CD4-positive, alpha-beta T cell treated with Interferon alpha-2 for 1 hour (primary cell): ENCODE data around the gene SBF2.
"Not testable (repeated sequence)": the region's sequence is repeated elsewhere in the genome, so short reads cannot be mapped to it uniquely, and the experiment has no call there.

ENCODE experiments used
- DNase-seq, 2 donors: peaks; one replicate each; pipeline ENCODE4 v3.0.0-alpha.2; 2020 to 2022

SBF2 gene

GRCh38 chr11:10261821-10262220 lies 32.2 kb downstream of the SBF2 start:
- DNase-seq, result no peak

DNA sequence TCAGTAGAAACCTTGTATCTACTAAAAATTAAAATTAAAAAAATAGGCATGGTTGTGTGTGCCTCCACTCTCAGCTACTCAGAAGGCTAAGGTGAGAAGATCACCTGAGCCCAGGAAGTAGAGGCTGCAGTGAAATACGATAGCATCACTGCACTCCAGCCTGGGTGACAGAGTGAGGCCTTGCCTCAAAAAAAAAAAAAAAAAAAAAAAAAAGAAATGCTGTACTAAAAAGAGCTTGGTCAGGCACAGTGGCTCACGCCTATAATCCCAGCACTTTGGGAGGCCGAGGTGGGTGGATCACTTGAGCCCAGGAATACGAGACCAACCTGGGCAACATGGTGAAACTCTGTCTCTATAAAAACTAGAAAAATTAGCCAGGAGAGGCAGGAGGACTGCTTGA lies 36.5 kb downstream of the SBF2 start:
- DNase-seq, result no peak

GRCh38 chr11:10255388-10256125 lies 38.5 kb downstream of the SBF2 start:
- no peak for DNase-seq

DNA sequence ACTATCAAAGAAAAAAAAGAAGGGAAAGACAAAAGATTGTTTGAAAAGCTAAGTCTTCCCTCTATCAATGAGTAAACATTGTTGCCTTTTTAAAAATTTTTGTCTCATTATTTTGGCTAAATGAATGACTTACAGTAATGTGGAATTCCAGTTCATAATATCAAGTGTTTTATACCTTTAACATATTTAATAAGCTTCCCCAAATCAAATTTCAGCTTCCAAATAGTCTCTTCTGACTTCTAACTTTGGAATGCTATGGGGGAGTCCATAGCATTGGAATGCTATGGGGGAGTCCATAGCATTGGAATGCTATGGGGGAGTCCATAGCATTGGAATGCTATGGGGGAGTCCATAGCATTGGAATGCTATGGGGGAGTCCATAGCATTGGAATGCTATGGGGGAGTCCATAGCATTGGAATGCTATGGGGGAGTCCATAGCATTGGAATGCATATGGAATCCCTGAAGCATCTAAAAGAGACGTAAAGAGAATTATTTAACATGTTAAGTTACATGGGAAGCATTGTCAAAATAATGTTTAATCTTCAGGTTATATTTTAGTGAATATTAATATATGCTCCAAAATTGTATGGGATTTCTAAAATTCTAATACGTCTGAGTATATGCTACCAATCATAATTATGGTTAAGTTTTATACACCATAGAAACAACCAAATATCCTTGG lies 44.4 kb downstream of the SBF2 start:
- not testable (repeated sequence) for DNase-seq

GRCh38 chr11:10247011-10247410 lies 47.0 kb downstream of the SBF2 start:
- no peak for DNase-seq

GRCh38 chr11:10243896-10244575 lies 50.0 kb downstream of the SBF2 start:
- no peak for DNase-seq

DNA sequence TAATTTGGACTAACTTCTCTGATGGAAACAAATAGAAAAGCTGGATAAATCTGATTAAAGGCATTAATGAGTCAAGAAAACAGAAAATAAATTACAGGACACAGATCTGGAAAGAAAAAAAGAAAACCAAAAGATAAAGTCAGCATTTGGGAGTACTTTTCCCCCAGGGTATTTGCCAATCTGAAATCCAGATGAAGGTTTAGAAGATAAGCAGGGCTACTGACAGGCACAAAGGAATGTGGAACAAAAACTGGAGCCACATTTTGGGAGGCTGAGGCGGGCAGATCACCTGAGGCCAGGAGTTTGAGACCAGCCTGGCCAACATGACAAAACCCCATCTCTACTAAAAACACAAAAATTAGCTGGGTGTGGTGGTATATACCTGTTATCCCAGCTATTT lies 57.2 kb downstream of the SBF2 start:
- no peak for DNase-seq

DNA sequence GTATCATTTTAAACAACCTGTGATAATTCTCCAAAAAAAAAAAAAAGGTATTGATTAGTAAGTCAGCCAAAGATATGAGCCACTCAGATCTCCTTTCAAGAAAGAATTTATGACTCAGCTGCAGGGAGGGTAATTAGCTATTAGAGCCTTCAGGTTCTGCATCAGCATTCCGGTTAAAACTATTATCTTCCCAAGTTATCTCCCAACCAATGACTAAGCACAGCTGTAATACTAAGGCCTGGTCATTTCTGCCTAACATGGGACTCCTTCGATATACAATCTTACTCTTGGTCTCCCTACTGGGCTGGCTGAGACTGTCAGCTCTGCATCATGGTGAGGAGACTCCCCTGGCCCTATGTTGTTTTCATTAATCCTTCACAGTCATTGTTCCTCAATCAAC lies 60.4 kb downstream of the SBF2 start:
- DNase-seq, result no peak

- no peak for DNase-seq
Measured at GRCh38 chr11:10232756-10233155, 61.3 kb downstream of the SBF2 start.

- not testable (repeated sequence) for DNase-seq
Measured at GRCh38 chr11:10231803-10232202, 62.2 kb downstream of the SBF2 start.

DNA sequence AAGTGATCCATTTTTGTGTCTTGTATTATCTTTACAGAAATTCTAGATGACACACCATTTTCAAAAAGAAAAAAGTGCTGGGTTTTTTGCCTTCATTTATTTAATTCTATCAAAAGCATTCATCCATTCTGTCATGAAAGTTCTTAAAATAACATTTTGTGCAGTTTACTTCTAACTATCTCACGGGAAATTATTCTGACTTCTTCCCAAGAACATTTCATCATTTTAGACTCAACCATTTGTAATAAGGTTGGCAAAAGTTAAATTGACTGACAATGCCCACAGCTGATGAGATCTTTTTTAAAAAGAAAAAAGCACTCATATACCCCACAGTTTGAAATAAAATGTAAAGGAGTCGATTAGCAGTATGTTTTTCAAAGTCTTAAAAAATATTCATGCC lies 68.5 kb downstream of the SBF2 start:
- no peak for DNase-seq

GRCh38 chr11:10222399-10222798 lies 71.6 kb downstream of the SBF2 start:
- DNase-seq, result no peak

DNA sequence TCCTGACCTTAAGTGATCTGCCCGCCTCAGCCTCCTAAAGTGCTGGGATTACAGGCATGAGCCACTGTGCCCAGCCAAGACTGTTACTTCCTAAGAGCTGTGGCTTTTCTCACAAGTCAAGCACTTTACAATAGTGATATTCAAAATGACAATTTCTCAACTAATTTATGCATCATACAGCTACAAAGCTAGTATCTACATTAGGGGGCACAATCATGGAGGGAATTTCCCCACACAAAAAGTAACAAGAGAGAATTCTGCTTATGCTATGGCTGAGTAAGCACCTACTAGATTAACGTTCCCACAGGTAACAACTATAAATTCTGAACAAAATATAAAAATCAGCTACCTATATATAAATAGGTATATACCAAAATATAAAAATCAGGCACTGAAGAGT lies 72.7 kb downstream of the SBF2 start:
- DNase-seq, result no peak

DNA sequence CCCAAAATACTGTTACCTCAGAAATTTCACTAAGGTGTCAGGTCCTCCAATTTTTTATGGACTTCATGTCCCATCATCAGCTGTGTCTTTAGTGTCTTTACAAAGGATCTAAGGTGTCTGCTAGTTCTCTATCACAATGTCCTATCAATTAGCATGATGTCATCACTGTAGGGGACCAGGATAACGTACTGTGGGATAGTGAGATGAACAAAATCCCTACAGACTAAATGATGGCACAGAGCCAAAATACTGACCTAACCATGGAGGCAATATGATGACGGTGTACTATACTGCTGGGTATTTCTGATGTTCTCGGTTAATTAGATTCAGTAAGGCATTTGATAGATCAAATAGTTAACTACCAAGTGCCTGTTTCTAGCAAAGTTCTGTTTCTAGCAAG lies 82.5 kb downstream of the SBF2 start:
- no peak for DNase-seq

DNA sequence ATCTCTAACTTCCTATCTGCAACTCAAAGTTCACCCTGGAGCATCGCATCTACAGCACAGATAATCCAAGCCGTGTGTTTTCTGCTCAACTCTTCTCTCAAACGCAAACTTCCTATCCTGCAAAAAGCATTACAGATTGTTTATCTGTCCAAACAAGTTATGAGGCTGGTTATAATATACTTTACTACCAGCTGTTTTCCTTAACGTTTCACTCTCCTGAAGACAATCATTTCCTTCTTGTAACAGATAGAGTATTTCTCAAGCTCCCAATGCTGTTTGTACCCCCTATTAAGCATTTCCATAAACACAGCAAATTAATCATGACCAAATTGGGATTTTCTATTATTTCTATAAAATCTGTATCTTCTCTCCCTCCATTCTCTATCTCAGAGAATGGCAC lies 84.7 kb downstream of the SBF2 start:
- no peak for DNase-seq

- DNase-seq, result peak in 1 of 2 donors; percentile 66
Measured at GRCh38 chr11:10208131-10208575, 85.9 kb downstream of the SBF2 start.

- no peak for DNase-seq
Measured at GRCh38 chr11:10205928-10206327, 88.1 kb downstream of the SBF2 start.

- DNase-seq, result no peak
Measured at GRCh38 chr11:10204021-10204420, 90.0 kb downstream of the SBF2 start.

GRCh38 chr11:10201343-10201742 lies 92.7 kb downstream of the SBF2 start:
- no peak for DNase-seq

GRCh38 chr11:10197091-10197490 lies 96.9 kb downstream of the SBF2 start:
- DNase-seq, result no peak

- DNase-seq, result no peak
Measured at GRCh38 chr11:10192036-10192435, 102.0 kb downstream of the SBF2 start.

DNA sequence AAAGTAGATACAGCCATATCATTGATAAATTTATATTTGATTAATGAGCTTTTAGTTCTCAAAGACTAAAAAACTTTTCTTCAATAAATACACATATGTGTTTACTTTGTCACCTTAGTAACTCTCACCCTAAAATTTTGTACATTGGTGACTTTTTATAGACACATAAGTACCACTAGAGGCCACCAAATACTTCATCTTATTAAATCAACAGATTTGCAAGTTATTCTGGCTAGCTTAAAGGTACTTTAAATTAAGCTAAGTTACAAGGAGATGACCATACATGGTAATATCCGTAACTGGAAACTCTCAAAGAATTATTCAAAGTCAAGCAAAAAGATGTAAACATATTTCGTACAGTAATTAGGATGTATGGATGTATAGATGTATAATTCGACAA lies 112.2 kb downstream of the SBF2 start:
- no peak for DNase-seq

DNA sequence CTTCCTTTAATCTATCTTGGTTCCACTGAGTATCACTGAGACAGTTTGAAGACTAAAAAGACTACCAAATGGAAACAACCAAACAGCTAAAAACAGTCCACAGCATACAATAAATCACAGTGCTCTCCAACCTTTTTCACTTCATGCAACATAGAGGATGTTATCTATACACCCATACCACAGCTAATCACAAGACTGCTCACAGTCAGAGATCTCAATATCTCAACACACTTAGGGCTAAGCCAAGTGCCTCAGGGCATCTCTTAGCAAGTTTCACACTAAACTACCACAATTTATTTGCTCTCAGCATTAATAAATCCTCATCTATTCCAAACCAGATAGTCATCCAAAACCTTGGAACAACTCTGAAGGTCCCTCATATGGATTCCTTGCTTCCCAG lies 129.4 kb downstream of the SBF2 start:
- no peak for DNase-seq

DNA sequence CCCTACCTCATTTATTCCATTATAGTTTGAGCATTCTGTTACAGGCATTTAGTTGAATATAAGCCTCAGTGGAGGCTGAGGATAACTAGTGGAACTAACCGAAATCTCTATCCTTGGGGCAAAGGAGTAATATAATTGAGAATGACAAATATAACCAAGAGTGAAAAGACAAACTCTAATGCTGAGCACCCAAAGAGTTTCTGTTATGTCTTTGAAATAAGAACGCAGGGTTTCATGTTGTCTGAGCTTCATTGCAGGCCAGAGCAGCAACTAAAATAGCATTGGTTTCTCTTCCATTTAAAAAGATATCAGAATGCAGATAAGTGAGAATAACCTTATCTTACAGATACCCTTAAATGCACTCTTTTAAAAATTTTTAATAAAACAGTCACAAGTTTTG lies 131.8 kb downstream of the SBF2 start:
- DNase-seq, result no peak
